GM12892 (cell line): Measurements from ENCODE around the gene ADIRF.
"Not testable (repeated sequence)": the region's sequence is repeated elsewhere in the genome, so short reads cannot be mapped to it uniquely, and the experiment has no call there.

ENCODE experiments used
- POLR2A ChIP-seq: IDR thresholded peaks from 2 replicates; pipeline ENCODE4 v1.6.1; 2011; ENCODE audit warnings: low read depth, low read length, control low read depth
- TAF1 ChIP-seq: IDR thresholded peaks from 2 replicates; pipeline ENCODE4 v1.6.1; 2011; ENCODE audit warnings: low read depth, mild to moderate bottlenecking, control low read depth, low read length, borderline replicate concordance

GRCh38 chr10:87014986-87015716 is 46.9 kb downstream of the ADIRF start:
- TF ChIP-seq POLR2A, TAF1: not testable (repeated sequence)
